ENCODE data around the gene ATP10B.
A peak's percentile ranks its signal among the peaks of the same experiment; 100 is the strongest.

ATP10B gene

DNA sequence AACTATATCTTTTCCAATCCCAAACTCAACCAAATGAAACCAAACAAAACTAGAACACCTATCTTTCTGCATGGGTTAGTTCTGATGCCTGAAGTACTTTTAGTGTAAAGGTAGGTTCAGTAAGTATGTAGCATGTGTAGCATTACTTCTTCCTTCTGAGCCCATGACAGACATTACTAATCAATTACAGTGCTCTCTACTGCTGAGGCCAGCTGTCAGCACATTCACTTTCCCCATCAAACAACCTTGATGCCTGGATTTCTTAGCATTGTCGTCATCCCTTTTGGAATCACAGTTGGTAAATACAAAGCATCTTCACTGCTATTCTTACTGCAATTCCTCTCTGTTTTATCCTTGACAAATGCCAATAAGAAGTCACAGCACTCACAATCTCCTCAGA, 327.2 kb downstream of the ATP10B start:
- no peak for FAIRE-seq

DNA sequence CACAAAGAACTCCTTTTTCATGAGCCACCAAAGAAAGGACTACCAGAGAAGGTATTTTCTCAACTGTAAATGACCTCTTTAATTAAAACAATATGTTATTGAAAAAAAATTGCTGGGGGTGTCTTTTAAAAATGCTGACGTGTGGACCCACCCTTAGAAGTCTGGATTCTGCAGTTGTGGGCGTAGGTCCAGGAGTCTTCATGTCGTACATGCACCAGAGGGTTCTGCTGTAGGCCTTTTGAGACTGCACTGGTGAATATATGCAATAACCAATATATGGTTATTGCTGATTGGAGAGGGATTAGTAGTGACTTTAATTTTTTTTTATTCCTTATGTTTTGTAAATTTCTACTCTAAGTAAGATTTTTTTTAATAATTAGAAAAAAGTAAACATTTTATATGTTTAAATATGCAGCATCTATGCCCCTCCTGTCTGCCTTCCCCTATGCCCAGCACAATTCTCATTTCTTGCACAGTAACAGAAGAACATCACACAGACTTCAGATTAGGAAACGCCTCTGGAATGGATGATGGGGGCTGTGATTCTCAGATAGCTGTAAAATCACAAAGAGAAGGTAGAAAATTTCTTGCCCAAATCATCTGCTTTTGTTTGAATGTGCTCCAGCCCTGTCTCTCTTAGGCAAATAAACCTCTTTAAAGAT, 328.4 kb downstream of the ATP10B start:
- DNase-seq (ENCODE audit: insufficient read length, low spot score) = no peak
- TF ChIP-seq POLR2AphosphoS5 (IDR thresholded peaks at IDR 0.05; ENCODE audit: low read depth, low read length) (no peak), POU2F2 (IDR thresholded peaks at IDR 0.05; ENCODE audit: low read depth, low read length) (no peak), TAF1 (IDR thresholded peaks at IDR 0.05; ENCODE audit: low read depth, low read length) (no peak), SPI1 (IDR thresholded peaks at IDR 0.05; ENCODE audit: low read depth, low read length) (no peak), POLR2A (IDR thresholded peaks at IDR 0.05; ENCODE audit: low read depth, low read length) (no peak), PAX5 (IDR thresholded peaks at IDR 0.05; ENCODE audit: insufficient read depth, low read length, severe bottlenecking) (no peak)
- no peak for FAIRE-seq

More for the DNA sequence above, 327.2 kb downstream of the ATP10B start:
- no peak for TF ChIP-seq POU2F2 (IDR thresholded peaks at IDR 0.05; ENCODE audit: low read depth, low read length)
- TF ChIP-seq PAX5 (IDR thresholded peaks at IDR 0.05; ENCODE audit: insufficient read depth, low read length, severe bottlenecking) = no peak
- no peak for TF ChIP-seq POLR2AphosphoS5 (IDR thresholded peaks at IDR 0.05; ENCODE audit: low read depth, low read length)
- TF ChIP-seq POLR2A (IDR thresholded peaks at IDR 0.05; ENCODE audit: low read depth, low read length) = no peak
- no peak for TF ChIP-seq SPI1 (IDR thresholded peaks at IDR 0.05; ENCODE audit: low read depth, low read length)
- no peak for TF ChIP-seq TAF1 (IDR thresholded peaks at IDR 0.05; ENCODE audit: low read depth, low read length)
- DNase-seq (ENCODE audit: insufficient read length, low spot score) = no peak

DNA sequence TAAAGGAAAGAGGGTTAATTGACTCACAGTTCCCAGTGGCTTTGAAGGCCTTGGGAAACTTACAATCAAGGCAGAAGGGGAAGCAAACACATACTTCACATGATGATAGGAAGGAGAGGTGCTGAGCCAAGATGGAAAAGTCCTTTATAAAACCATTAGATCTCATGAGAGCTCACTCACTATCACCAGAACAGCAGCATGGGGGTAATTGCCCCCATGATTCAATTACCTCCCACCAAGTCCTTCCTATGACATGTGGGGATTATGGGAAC, 330.7 kb downstream of the ATP10B start:
- TF ChIP-seq TAF1 (IDR thresholded peaks at IDR 0.05; ENCODE audit: low read depth, low read length) (no peak), POLR2A (IDR thresholded peaks at IDR 0.05; ENCODE audit: low read depth, low read length) (no peak), POLR2AphosphoS5 (IDR thresholded peaks at IDR 0.05; ENCODE audit: low read depth, low read length) (no peak), SPI1 (IDR thresholded peaks at IDR 0.05; ENCODE audit: low read depth, low read length) (no peak), PAX5 (IDR thresholded peaks at IDR 0.05; ENCODE audit: insufficient read depth, low read length, severe bottlenecking) (no peak), POU2F2 (IDR thresholded peaks at IDR 0.05; ENCODE audit: low read depth, low read length) (no peak)
- DNase-seq (ENCODE audit: insufficient read length, low spot score) (no peak), FAIRE-seq (no peak)

DNA sequence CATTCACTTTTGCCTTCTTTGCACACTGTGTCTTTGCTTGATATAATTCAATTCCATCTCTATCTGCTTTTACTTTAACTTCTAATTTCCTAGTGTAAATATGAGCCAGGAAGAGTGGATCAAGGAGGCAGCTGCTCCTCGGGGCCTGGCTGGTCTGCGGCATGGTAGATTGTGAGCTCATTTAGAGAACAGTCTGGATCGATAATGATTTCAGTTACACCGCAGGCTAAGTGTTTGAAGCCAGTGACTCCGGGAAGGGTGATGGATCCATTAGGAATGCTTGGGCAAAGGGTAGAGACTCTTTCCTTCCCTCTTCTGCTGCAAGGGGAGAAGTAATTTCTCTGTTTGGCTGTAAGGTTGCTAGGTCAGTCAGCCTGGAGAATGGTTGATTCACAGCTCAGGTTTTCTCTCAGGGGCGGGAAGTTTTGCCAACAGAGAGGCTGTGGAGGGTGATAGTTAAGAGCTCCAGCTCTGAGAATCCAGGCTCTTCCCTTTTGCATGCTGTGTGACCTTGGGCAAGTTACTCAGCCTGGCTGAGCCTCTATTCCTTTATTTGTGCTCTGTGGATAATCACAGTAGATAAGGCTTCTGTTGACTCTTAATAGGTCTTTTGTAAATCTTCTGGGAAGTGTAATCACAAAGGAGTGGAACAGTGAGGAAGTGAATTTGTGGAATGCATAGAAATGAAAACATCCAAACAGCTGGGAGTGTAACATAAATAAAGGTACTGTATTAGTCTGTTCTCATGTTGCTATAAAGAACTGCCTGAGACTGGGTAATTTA, 331.2 kb downstream of the ATP10B start:
- FAIRE-seq = no peak
- TF ChIP-seq SPI1 (IDR thresholded peaks at IDR 0.05; ENCODE audit: low read depth, low read length) (no peak), POU2F2 (IDR thresholded peaks at IDR 0.05; ENCODE audit: low read depth, low read length) (no peak), POLR2AphosphoS5 (IDR thresholded peaks at IDR 0.05; ENCODE audit: low read depth, low read length) (no peak), TAF1 (IDR thresholded peaks at IDR 0.05; ENCODE audit: low read depth, low read length) (no peak), POLR2A (IDR thresholded peaks at IDR 0.05; ENCODE audit: low read depth, low read length) (no peak), PAX5 (IDR thresholded peaks at IDR 0.05; ENCODE audit: insufficient read depth, low read length, severe bottlenecking) (no peak)
- DNase-seq (ENCODE audit: insufficient read length, low spot score) = no peak

DNA sequence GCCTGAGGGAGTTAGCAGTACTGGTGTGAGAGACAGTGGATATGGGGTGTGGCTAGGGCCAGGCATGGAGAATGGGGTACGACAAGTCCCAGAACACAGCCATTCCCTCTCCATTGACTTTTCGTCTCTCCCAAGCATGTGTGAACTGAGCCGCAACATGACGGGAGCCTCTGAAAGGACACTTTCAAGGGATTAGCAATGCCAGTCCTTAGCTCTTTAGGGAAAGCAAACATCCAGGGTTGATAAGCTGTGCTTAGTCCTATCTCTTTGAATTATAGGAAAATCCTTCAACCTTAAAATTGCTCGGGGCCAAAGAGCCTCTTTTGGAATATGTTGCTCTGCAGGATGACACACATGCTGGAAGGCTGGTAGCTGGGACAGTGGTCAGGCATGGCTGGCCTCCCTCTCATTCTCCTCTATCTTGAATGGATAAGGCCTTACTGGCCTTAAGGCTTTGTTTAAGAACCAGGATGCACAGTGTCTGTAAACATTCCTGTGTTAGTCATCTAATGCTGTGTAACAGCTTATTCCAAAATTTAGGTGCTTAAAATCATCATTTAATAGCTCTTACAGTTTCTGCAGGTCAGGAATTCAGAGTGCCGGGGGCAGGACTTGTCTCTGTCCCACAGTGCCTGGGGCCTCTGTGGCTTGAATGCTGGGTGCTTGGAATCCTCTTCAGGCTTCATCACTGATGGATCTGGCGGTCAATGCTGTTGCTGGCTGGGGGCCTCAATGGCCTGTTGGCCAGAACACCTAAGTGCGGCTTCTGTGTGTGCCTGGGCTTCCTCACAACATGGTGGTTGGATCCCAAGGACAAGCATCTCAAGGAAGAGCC, 335.1 kb downstream of the ATP10B start:
- TF ChIP-seq SPI1 (IDR thresholded peaks at IDR 0.05; ENCODE audit: low read depth, low read length) = no peak
- TF ChIP-seq POLR2AphosphoS5 (IDR thresholded peaks at IDR 0.05; ENCODE audit: low read depth, low read length) = no peak
- no peak for TF ChIP-seq TAF1 (IDR thresholded peaks at IDR 0.05; ENCODE audit: low read depth, low read length)
- no peak for TF ChIP-seq POLR2A (IDR thresholded peaks at IDR 0.05; ENCODE audit: low read depth, low read length)
- no peak for TF ChIP-seq PAX5 (IDR thresholded peaks at IDR 0.05; ENCODE audit: insufficient read depth, low read length, severe bottlenecking)
- TF ChIP-seq POU2F2 (IDR thresholded peaks at IDR 0.05; ENCODE audit: low read depth, low read length) = no peak
- no peak for FAIRE-seq
- no peak for DNase-seq (ENCODE audit: insufficient read length, low spot score)

DNA sequence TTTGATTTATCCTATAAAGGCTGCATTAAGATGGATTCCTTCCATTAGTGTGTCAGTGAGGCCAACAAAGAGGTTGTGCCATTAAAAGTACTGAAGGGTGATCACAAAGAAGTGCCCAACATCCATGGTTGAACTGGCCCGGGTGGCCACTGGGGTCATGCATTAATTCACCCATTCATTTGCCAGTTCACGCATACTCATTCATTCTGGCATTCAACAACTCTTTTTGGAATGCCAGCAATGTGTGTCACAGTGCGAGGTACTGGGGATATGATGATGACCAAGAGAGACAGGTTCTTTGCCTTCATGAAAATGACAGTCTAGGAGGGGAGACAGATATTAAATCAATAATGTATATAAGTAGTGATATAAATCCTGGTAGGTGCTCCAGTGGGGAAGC, 337.1 kb downstream of the ATP10B start:
- no peak for DNase-seq (ENCODE audit: insufficient read length, low spot score)
- no peak for FAIRE-seq
- no peak for TF ChIP-seq POLR2A (IDR thresholded peaks at IDR 0.05; ENCODE audit: low read depth, low read length)
- no peak for TF ChIP-seq SPI1 (IDR thresholded peaks at IDR 0.05; ENCODE audit: low read depth, low read length)
- TF ChIP-seq PAX5 (IDR thresholded peaks at IDR 0.05; ENCODE audit: insufficient read depth, low read length, severe bottlenecking) = no peak
- TF ChIP-seq TAF1 (IDR thresholded peaks at IDR 0.05; ENCODE audit: low read depth, low read length) = no peak
- TF ChIP-seq POU2F2 (IDR thresholded peaks at IDR 0.05; ENCODE audit: low read depth, low read length) = no peak
- TF ChIP-seq POLR2AphosphoS5 (IDR thresholded peaks at IDR 0.05; ENCODE audit: low read depth, low read length) = no peak

DNA sequence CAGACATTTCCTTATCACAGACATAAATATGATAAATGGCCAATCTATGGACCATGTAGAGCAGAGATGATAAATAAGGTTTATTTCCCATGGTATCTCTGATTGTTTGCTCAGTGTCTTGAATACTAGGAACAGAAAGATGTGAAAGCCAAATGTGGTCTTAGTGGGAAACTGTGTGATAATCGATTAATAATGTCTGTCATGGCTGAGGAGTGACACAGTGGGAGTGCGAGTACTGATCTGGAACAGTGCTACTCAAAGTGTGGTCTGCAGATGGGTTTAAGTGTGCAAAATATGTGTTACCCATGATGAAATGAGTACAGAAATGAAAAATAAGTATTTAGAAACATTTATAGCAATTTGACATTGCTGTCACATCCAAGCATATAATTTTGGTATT, 337.8 kb downstream of the ATP10B start:
- no peak for DNase-seq (ENCODE audit: insufficient read length, low spot score)
- TF ChIP-seq SPI1 (IDR thresholded peaks at IDR 0.05; ENCODE audit: low read depth, low read length) = no peak
- no peak for TF ChIP-seq POU2F2 (IDR thresholded peaks at IDR 0.05; ENCODE audit: low read depth, low read length)
- no peak for TF ChIP-seq POLR2AphosphoS5 (IDR thresholded peaks at IDR 0.05; ENCODE audit: low read depth, low read length)
- TF ChIP-seq POLR2A (IDR thresholded peaks at IDR 0.05; ENCODE audit: low read depth, low read length) = no peak
- TF ChIP-seq TAF1 (IDR thresholded peaks at IDR 0.05; ENCODE audit: low read depth, low read length) = no peak
- no peak for TF ChIP-seq PAX5 (IDR thresholded peaks at IDR 0.05; ENCODE audit: insufficient read depth, low read length, severe bottlenecking)
- peak; percentile 58 for FAIRE-seq

DNA sequence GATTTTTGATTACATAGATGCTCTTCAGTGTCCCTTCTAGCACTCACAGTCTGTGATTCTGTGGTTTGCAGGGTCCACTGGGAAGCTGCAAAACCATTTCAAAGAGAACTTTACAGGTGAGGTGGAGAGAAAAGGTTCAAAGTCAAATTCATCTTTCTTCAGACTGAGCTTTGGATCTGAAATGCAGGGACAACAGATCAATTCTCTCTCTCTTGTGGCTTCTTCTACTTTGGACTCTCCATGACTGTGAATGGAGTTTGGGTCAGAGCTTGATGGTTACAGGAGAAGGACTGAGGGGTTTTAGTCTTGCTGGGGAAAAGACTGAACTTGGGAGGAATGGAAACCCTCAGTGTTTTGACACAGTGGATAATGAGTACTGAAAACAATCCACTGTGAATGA, 338.5 kb downstream of the ATP10B start:
- TF ChIP-seq PAX5 (IDR thresholded peaks at IDR 0.05; ENCODE audit: insufficient read depth, low read length, severe bottlenecking) (no peak), POLR2AphosphoS5 (IDR thresholded peaks at IDR 0.05; ENCODE audit: low read depth, low read length) (no peak), POLR2A (IDR thresholded peaks at IDR 0.05; ENCODE audit: low read depth, low read length) (no peak), SPI1 (IDR thresholded peaks at IDR 0.05; ENCODE audit: low read depth, low read length) (no peak)
- DNase-seq (ENCODE audit: insufficient read length, low spot score) (no peak), FAIRE-seq (no peak)

All from GM12891 (cell line).